SK-N-SH treated with all-trans-retinoic acid at 6 μM for 48 hours (cell line): ENCODE measurements around the gene ANKRA2.

ENCODE experiments used
- ATAC-seq: fragments of 200-7000 bp; cut with Tn5 transposase; 3 replicates; pipeline ENCODE4 v1.9.1; 2020; ENCODE audit warnings: mild to moderate bottlenecking, moderate library complexity
- ARNTL ChIP-seq: fragments of 450-650 bp; formaldehyde crosslinking; IDR thresholded peaks from 2 replicates; pipeline ENCODE4 v1.5.0; 2020; ENCODE audit warnings: low read depth, mild to moderate bottlenecking, moderate library complexity, borderline replicate concordance
- BACH2 ChIP-seq: fragments of 250-450 bp; sonication (Bioruptor Pico); IDR thresholded peaks from 2 replicates; pipeline ENCODE4 v1.9.0; 2021; ENCODE audit warnings: mild to moderate bottlenecking, borderline replicate concordance
- CREB5 ChIP-seq: fragments of 250-450 bp; sonication (Bioruptor Pico); IDR thresholded peaks from 2 replicates; pipeline ENCODE4 v1.5.1; 2020; ENCODE audit warnings: low read depth, mild to moderate bottlenecking, moderate library complexity
- CSDC2 ChIP-seq: fragments of 250-450 bp; sonication (Bioruptor Pico); IDR thresholded peaks from 2 replicates; pipeline ENCODE4 v1.5.0; 2020; ENCODE audit warnings: mild to moderate bottlenecking, moderate library complexity
- CSRNP3 ChIP-seq: fragments of 250-450 bp; sonication (Bioruptor Pico); IDR thresholded peaks from 2 replicates; pipeline ENCODE4 v1.5.1; 2021; ENCODE audit warnings: mild to moderate bottlenecking, moderate library complexity
- ESRRG ChIP-seq: fragments of 250-450 bp; sonication (Bioruptor Pico); IDR thresholded peaks from 2 replicates; pipeline ENCODE4 v1.6.1; 2021; ENCODE audit warnings: mild to moderate bottlenecking
- GLIS3 ChIP-seq: fragments of 250-450 bp; sonication (Bioruptor Pico); IDR thresholded peaks from 2 replicates; pipeline ENCODE4 v1.5.0; 2020; ENCODE audit warnings: mild to moderate bottlenecking, moderate library complexity
- ISL1 ChIP-seq: fragments of 250-450 bp; sonication (Bioruptor Pico); IDR thresholded peaks from 2 replicates; pipeline ENCODE4 v2.1.2; 2022; ENCODE audit warnings: mild to moderate bottlenecking, moderate library complexity
- OSR1 ChIP-seq: fragments of 250-450 bp; sonication (Bioruptor Pico); IDR thresholded peaks from 2 replicates; pipeline ENCODE4 v1.8.0; 2022; ENCODE audit warnings: moderate library complexity, mild to moderate bottlenecking, inconsistent platforms
- PPARA ChIP-seq: fragments of 250-450 bp; sonication (Bioruptor Pico); IDR thresholded peaks from 2 replicates; pipeline ENCODE4 v1.5.0; 2020; ENCODE audit warnings: mild to moderate bottlenecking, borderline replicate concordance
- RARB ChIP-seq: fragments of 250-450 bp; sonication (Bioruptor Pico); IDR thresholded peaks from 2 replicates; pipeline ENCODE4 v1.8.0; 2021; ENCODE audit warnings: mild to moderate bottlenecking, moderate library complexity
- SNAI2 ChIP-seq: fragments of 250-450 bp; sonication (Bioruptor Pico); IDR thresholded peaks from 2 replicates; pipeline ENCODE4 v1.5.0; 2020; ENCODE audit warnings: mild to moderate bottlenecking, moderate library complexity
- TCF4 ChIP-seq: fragments of 250-450 bp; sonication (Bioruptor Pico); IDR thresholded peaks from 2 replicates; pipeline ENCODE4 v1.8.0; 2021; ENCODE audit warnings: mild to moderate bottlenecking, moderate library complexity, borderline replicate concordance
- TOX ChIP-seq: fragments of 250-450 bp; sonication (Bioruptor Pico); IDR thresholded peaks from 2 replicates; pipeline ENCODE4 v1.8.0; 2021; ENCODE audit warnings: mild to moderate bottlenecking, moderate library complexity, borderline replicate concordance
- ZC3H10 ChIP-seq: fragments of 250-450 bp; sonication (Bioruptor Pico); IDR thresholded peaks from 2 replicates; pipeline ENCODE4 v1.5.1; 2021; ENCODE audit warnings: mild to moderate bottlenecking, moderate library complexity
- ZFP3 ChIP-seq: fragments of 250-450 bp; sonication (Bioruptor Pico); IDR thresholded peaks from 2 replicates; pipeline ENCODE4 v1.5.0; 2020; ENCODE audit warnings: mild to moderate bottlenecking, moderate library complexity
- ZFP30 ChIP-seq: fragments of 450-650 bp; formaldehyde crosslinking; IDR thresholded peaks from 2 replicates; pipeline ENCODE4 v1.5.0; 2022; ENCODE audit warnings: mild to moderate bottlenecking, moderate library complexity
- ZNF565 ChIP-seq: fragments of 450-650 bp; formaldehyde crosslinking; conservative IDR thresholded peaks from 2 replicates; pipeline ENCODE4 v1.5.0; 2020; ENCODE audit warnings: low read depth, mild to moderate bottlenecking, moderate library complexity
- ZNF70 ChIP-seq: fragments of 450-650 bp; formaldehyde crosslinking; IDR thresholded peaks from 2 replicates; pipeline ENCODE4 v1.5.0; 2020; ENCODE audit warnings: mild to moderate bottlenecking, moderate library complexity
- ZNF8 ChIP-seq: fragments of 450-650 bp; formaldehyde crosslinking; IDR thresholded peaks from 2 replicates; pipeline ENCODE4 v1.5.0; 2020; ENCODE audit warnings: mild to moderate bottlenecking, moderate library complexity
- TF ChIP-seq, protein P1 (sequence below): fragments of 250-450 bp; sonication (Bioruptor Pico); IDR thresholded peaks from 2 replicates; pipeline ENCODE4 v1.5.0; 2020; ENCODE audit warnings: mild to moderate bottlenecking, moderate library complexity
- TF ChIP-seq, protein P2 (sequence below): fragments of 250-450 bp; sonication (Bioruptor Pico); IDR thresholded peaks from 2 replicates; pipeline ENCODE4 v1.8.0; 2021; ENCODE audit warnings: low read depth, mild to moderate bottlenecking, moderate library complexity, borderline replicate concordance
- TF ChIP-seq, protein P3 (sequence below): fragments of 250-450 bp; sonication (Bioruptor Pico); IDR thresholded peaks from 2 replicates; pipeline ENCODE4 v1.8.0; 2020; ENCODE audit warnings: mild to moderate bottlenecking, moderate library complexity, borderline replicate concordance

The ANKRA2 gene

DNA sequence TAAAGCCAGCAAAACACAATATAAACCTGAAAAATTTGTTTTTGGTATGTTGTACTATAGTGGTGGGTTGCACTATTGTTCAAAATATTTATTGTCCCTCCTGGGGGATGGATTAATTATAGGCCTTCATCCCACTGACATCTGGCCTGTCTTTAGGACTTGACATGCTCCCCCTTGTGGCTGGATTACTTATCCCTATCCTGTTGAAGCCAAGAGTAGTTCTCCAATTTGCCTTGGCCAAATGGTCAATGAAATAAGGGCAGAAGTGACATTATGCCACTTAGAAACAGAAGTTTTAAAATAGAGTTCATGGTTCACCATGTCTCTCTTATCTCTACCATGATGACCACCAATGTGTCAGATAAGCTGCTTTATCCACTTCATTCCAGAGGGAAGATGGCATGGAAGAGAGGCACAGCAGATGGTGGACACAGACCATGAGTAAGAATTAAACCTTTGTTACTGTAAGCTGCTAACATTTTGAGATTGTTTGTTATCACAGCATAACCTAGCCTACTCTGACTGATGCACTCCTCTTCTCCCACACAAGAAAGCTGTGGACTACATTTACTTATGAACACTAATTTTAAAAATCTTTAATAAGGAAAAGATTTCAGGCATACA is 31.4 kb upstream of the ANKRA2 start (continued):
- TF ChIP-seq, protein P1, sequence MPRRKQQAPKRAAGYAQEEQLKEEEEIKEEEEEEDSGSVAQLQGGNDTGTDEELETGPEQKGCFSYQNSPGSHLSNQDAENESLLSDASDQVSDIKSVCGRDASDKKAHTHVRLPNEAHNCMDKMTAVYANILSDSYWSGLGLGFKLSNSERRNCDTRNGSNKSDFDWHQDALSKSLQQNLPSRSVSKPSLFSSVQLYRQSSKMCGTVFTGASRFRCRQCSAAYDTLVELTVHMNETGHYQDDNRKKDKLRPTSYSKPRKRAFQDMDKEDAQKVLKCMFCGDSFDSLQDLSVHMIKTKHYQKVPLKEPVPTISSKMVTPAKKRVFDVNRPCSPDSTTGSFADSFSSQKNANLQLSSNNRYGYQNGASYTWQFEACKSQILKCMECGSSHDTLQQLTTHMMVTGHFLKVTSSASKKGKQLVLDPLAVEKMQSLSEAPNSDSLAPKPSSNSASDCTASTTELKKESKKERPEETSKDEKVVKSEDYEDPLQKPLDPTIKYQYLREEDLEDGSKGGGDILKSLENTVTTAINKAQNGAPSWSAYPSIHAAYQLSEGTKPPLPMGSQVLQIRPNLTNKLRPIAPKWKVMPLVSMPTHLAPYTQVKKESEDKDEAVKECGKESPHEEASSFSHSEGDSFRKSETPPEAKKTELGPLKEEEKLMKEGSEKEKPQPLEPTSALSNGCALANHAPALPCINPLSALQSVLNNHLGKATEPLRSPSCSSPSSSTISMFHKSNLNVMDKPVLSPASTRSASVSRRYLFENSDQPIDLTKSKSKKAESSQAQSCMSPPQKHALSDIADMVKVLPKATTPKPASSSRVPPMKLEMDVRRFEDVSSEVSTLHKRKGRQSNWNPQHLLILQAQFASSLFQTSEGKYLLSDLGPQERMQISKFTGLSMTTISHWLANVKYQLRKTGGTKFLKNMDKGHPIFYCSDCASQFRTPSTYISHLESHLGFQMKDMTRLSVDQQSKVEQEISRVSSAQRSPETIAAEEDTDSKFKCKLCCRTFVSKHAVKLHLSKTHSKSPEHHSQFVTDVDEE (CRISPR knock-in tag) = no peak
- no peak for TF ChIP-seq ESRRG (CRISPR knock-in tag)
- no peak for TF ChIP-seq PPARA (CRISPR knock-in tag)
- TF ChIP-seq, all 23 proteins: peak for 0

DNA sequence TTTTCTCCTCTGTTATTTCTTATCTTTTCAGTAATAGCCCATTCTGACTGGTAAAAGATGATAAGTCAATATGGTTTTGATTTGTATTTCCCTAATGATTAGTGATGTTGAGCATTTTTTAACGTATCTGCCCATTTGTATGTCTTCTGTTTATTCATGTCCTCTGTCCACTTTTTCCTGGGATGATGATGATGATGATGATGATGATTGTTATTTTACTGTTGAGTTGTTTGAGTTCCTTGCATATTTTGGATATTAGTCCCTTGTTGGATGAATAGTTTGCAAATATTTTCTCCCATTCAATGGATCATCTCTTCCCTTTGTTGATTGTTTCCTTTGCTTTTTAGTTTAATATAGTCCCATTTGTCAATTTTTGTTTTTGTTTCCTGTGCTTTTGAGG is 27.1 kb upstream of the ANKRA2 start:
- ATAC-seq = no peak
- TF ChIP-seq, protein P2, sequence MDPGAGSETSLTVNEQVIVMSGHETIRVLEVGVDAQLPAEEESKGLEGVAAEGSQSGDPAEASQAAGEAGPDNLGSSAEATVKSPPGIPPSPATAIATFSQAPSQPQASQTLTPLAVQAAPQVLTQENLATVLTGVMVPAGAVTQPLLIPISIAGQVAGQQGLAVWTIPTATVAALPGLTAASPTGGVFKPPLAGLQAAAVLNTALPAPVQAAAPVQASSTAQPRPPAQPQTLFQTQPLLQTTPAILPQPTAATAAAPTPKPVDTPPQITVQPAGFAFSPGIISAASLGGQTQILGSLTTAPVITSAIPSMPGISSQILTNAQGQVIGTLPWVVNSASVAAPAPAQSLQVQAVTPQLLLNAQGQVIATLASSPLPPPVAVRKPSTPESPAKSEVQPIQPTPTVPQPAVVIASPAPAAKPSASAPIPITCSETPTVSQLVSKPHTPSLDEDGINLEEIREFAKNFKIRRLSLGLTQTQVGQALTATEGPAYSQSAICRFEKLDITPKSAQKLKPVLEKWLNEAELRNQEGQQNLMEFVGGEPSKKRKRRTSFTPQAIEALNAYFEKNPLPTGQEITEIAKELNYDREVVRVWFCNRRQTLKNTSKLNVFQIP (CRISPR knock-in tag) = no peak

DNA sequence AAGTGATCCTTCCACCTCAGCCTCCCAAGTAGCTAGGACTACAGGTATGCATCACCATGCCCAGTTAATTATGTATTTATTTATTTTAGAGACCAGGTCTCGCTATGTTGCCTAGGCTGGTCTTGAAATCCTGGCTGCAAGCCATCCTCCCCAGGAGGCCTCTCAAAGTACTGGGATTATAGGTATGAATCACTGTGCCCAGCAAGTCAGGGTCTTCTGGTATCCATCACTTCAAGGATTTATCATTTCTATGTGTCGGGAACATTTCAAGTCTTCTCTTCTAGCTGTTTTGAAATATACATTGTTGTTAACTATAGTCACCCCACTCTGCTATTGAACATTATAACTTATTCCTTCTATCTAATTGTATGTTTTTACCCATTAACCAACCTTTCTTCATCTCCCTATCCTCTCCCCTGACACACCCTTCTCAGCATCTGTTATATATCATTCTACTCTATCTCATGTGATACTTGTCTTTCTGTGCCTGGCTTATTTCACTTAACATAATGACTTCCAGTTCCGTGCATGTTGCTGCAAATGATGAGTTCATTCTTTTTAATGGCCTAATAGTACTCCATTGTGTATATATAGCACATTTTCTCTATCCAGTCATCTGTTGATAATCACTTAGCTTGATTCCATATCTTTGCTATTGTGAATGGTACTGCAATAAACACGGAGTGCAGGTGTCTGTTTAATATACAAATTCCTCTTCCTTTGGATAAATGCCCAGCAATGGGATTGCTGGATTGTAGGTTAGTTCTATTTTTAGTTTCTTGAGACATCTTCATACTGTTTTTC is 26.5 kb upstream of the ANKRA2 start:
- ATAC-seq = peak; percentile 71
- TF ChIP-seq CSDC2 (CRISPR knock-in tag) (no peak), OSR1 (CRISPR knock-in tag) (no peak), CSRNP3 (CRISPR knock-in tag) (0 out of 2 replicates have a peak, but pooled peaks have one; percentile 51), ZNF565 (CRISPR knock-in tag) (no peak), CREB5 (CRISPR knock-in tag) (peak; percentile 31; the same call in 1 of the 2 replicates), ZFP30 (CRISPR knock-in tag) (no peak), GLIS3 (CRISPR knock-in tag) (no peak), ZNF8 (CRISPR knock-in tag) (no peak), ARNTL (CRISPR knock-in tag) (no peak), ZNF70 (CRISPR knock-in tag) (no peak), RARB (CRISPR knock-in tag) (no peak), PPARA (CRISPR knock-in tag) (no peak), BACH2 (no peak), ISL1 (CRISPR knock-in tag) (peak; percentile 84), TOX (no peak), ESRRG (CRISPR knock-in tag) (no peak), ZFP3 (CRISPR knock-in tag) (peak; percentile 93), TCF4 (CRISPR knock-in tag) (peak; percentile 88), SNAI2 (CRISPR knock-in tag) (peak; percentile 55; the same call in 1 of the 2 replicates), ZC3H10 (CRISPR knock-in tag) (no peak)
- TF ChIP-seq, protein P2 (CRISPR knock-in tag) = no peak
- TF ChIP-seq, protein P3, sequence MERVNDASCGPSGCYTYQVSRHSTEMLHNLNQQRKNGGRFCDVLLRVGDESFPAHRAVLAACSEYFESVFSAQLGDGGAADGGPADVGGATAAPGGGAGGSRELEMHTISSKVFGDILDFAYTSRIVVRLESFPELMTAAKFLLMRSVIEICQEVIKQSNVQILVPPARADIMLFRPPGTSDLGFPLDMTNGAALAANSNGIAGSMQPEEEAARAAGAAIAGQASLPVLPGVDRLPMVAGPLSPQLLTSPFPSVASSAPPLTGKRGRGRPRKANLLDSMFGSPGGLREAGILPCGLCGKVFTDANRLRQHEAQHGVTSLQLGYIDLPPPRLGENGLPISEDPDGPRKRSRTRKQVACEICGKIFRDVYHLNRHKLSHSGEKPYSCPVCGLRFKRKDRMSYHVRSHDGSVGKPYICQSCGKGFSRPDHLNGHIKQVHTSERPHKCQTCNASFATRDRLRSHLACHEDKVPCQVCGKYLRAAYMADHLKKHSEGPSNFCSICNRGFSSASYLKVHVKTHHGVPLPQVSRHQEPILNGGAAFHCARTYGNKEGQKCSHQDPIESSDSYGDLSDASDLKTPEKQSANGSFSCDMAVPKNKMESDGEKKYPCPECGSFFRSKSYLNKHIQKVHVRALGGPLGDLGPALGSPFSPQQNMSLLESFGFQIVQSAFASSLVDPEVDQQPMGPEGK (CRISPR knock-in tag) = no peak
- TF ChIP-seq, protein P1 (CRISPR knock-in tag) = peak; percentile 68
